Liver (tissue), 9 donors: ENCODE data around the gene TMEM178B. TPM values are rescaled to one million over a fixed set of nuclear protein-coding genes. Genes with fewer than 3 reads are reported as not detected.
"Not testable (repeated sequence)": the region's sequence is repeated elsewhere in the genome, so short reads cannot be mapped to it uniquely, and the experiment has no call there.

Experiments
- DNase-seq: peaks from one replicate; pipeline ENCODE4 v3.0.0-alpha.2; 2017; ENCODE audit warnings: low spot score
- H3K27ac ChIP-seq, 2 donors: one replicate each; pipeline ENCODE4 v1.7.0; 2013; ENCODE audit warnings: inconsistent platforms in 2 of 2, low read length in 2 of 2, control low read depth in 1 of 2, low read depth in 1 of 2, mild to moderate bottlenecking in 1 of 2
- H3K27me3 ChIP-seq, 4 donors: one replicate each; pipeline versions ENCODE4 v1.6.1 to v1.7.0; 2013; ENCODE audit warnings: low read length in 3 of 4, inconsistent platforms in 1 of 4, mild to moderate bottlenecking in 1 of 4, moderate library complexity in 1 of 4; ENCODE audit not compliant: control insufficient read depth in 4 of 4, insufficient read depth in 4 of 4
- H3K36me3 ChIP-seq, 4 donors: one replicate each; pipeline versions ENCODE4 v1.6.1 to v1.7.0; 2013; ENCODE audit warnings: low read length in 3 of 4, mild to moderate bottlenecking in 3 of 4, low read depth in 1 of 4, moderate library complexity in 1 of 4; ENCODE audit not compliant: control insufficient read depth in 4 of 4, insufficient read depth in 3 of 4
- H3K4me1 ChIP-seq, 4 donors: one replicate each; pipeline versions ENCODE4 v1.6.1 to v1.7.0; 2013; ENCODE audit warnings: low read length in 3 of 4, mild to moderate bottlenecking in 3 of 4, moderate library complexity in 1 of 4; ENCODE audit not compliant: control insufficient read depth in 4 of 4, insufficient read depth in 4 of 4
- H3K4me3 ChIP-seq, 3 donors: one replicate each; pipeline versions ENCODE4 v1.6.1 to v1.7.0; 2013; ENCODE audit warnings: low read length in 3 of 3, control low read depth in 1 of 3, low read depth in 1 of 3, mild to moderate bottlenecking in 1 of 3
- H3K9ac ChIP-seq, 2 donors: one replicate each; pipeline ENCODE4 v1.7.0; 2013; ENCODE audit warnings: low read length in 2 of 2, mild to moderate bottlenecking in 2 of 2, moderate library complexity in 2 of 2, control low read depth in 1 of 2, low read depth in 1 of 2
- H3K9me3 ChIP-seq, 4 donors: one replicate each; pipeline versions ENCODE4 v1.6.1 to v1.7.0; 2013; ENCODE audit warnings: low read length in 3 of 4; ENCODE audit not compliant: control insufficient read depth in 4 of 4
- EGR1 ChIP-seq, 2 donors: IDR thresholded peaks; 2 replicates each; pipeline ENCODE4 v1.6.1; 2016 to 2018; ENCODE audit warnings: antibody characterized with exemption in 2 of 2, low read depth in 2 of 2
- FOXA1 ChIP-seq: IDR thresholded peaks from 2 replicates; pipeline ENCODE4 v1.6.1; 2016; ENCODE audit warnings: antibody characterized with exemption
- FOXA2 ChIP-seq: IDR thresholded peaks from 2 replicates; pipeline ENCODE4 v1.6.1; 2016; ENCODE audit warnings: antibody characterized with exemption
- GABPA ChIP-seq, 2 donors: IDR thresholded peaks in 1 of 2; conservative IDR thresholded peaks in 1 of 2; 2 replicates each; pipeline ENCODE4 v1.6.1; 2016; ENCODE audit warnings: antibody characterized with exemption in 2 of 2, mild to moderate bottlenecking in 1 of 2, moderate library complexity in 1 of 2
- HNF4A ChIP-seq, 2 donors: conservative IDR thresholded peaks; 2 replicates each; pipeline ENCODE4 v1.6.1; 2016; ENCODE audit warnings: antibody characterized with exemption in 2 of 2, mild to moderate bottlenecking in 2 of 2
- HNF4G ChIP-seq: IDR thresholded peaks from 2 replicates; pipeline ENCODE4 v1.6.1; 2016; ENCODE audit warnings: antibody characterized with exemption
- JUND ChIP-seq, 2 donors: IDR thresholded peaks; 2 replicates each; pipeline ENCODE4 v1.6.1; 2016; ENCODE audit warnings: antibody characterized with exemption in 2 of 2
- RAD21 ChIP-seq, 2 donors: IDR thresholded peaks; 2 replicates each; pipeline ENCODE4 v1.6.1; 2016; ENCODE audit warnings: antibody characterized with exemption in 2 of 2, mild to moderate bottlenecking in 2 of 2
- REST ChIP-seq: IDR thresholded peaks from 2 replicates; pipeline ENCODE4 v1.6.1; 2016; ENCODE audit warnings: antibody characterized with exemption, mild to moderate bottlenecking
- SP1 ChIP-seq: IDR thresholded peaks from 2 replicates; pipeline ENCODE4 v1.6.1; 2018; ENCODE audit warnings: antibody characterized with exemption, mild to moderate bottlenecking
- YY1 ChIP-seq: IDR thresholded peaks from 2 replicates; pipeline ENCODE4 v1.6.1; 2016; ENCODE audit warnings: antibody characterized with exemption, mild to moderate bottlenecking
- WGBS: extraction: QIAGEN DNeasy Blood & Tissue Kit; methylation state at CpG from one replicate; pipeline ENCODE4 v1.1.7; 2013; 5-methylcytosine and 5-hydroxymethylcytosine counted together
- polyA plus RNA-seq, 2 donors: library from polyadenylated mRNA; stranded (reverse) in 1 of 2; unstranded in 1 of 2; fragments of 200-250 nt in 1 of 2; fragments of >200 nt in 1 of 2; fragmentation: Nextera tagmentation in 1 of 2; extraction: Ambion mirVana in 1 of 2; gene quantifications; one replicate each; pipeline versions ENCODE4 v1.2.1 to v1.2.3, GENCODE V29; 2013 to 2015
- total RNA-seq, 2 donors: library from RNA; depleted of rRNA; stranded (reverse); fragments of >200 nt; gene quantifications; one replicate each; pipeline ENCODE4 v1.2.3, GENCODE V29; 2014
- TF ChIP-seq, protein P1 (sequence below): IDR thresholded peaks from 2 replicates; pipeline ENCODE4 v1.6.1; 2016; ENCODE audit warnings: antibody characterized with exemption
- donor health status: healthy.
- donor health status: healthy.
- donor health status: healthy.
- donor health status: healthy.
- donor health status: healthy.

The TMEM178B gene
- total and polyA plus RNA-seq, 4 donors, result under 0.01 to 0.02 (median under 0.01) TPM; not detected in 1

DNA sequence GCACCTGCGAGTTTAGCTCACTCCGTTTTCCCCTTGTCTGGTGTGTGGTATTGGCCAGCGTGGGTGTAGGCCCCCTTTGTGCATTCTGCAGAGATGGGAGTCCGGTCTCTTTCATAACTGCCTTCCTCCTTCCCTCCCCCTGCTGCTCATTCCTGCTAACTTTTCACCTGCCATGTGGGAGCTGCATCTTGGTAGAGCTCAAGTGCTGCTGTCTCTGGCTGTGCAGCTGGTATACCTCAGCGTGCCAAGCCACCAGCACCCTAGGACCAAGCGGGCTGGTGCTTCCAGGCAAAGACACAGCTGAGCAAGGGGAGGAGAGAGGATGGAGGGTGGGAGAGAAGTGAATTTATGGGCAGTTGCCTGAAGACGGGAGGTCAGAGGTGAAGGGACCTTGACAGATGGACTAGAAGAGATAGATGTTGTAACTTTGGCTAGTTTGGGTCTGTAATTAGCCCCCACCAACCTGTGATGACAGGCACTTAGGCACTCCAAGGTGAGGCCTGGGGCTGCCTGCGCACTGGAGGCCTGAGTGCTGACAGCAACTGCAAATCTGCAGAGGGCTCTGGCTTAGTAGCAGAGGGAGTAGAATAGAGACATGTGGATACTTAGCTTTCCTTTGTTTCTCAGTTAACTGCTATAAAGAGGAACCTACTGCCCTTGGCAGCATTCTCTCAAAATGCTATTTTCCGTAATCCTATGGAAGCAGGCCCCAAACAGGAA lies 328.6 kb downstream of the TMEM178B start:
- Histone ChIP-seq H3K9me3 (no peaks in the 10 kb centered on the region), H3K4me1 (no peaks in the 10 kb centered on the region), H3K4me3 (no peak overlapping the region), H3K36me3 (no peaks in the 10 kb centered on the region), H3K9ac (no peak overlapping the region), H3K27me3 (peaks cover 0 to 2% (median 0%) of the 10 kb centered on the region in 4 donors), H3K27ac (no peak overlapping the region)
- WGBS, result 88% methylated on average over 9 of the region's 9 CpGs
- TF ChIP-seq FOXA2, result no peak
- TF ChIP-seq SP1, result no peak
- TF ChIP-seq YY1, result no peak
- no peak for TF ChIP-seq FOXA1
- TF ChIP-seq HNF4G, result no peak
- no peak for TF ChIP-seq REST
- no peak for TF ChIP-seq HNF4A (conservative IDR thresholded peaks at IDR 0.05)
- no peak for TF ChIP-seq EGR1 (IDR thresholded peaks at IDR 0.05; ENCODE audit: low read depth in 2 of 2)
- TF ChIP-seq, protein P1, sequence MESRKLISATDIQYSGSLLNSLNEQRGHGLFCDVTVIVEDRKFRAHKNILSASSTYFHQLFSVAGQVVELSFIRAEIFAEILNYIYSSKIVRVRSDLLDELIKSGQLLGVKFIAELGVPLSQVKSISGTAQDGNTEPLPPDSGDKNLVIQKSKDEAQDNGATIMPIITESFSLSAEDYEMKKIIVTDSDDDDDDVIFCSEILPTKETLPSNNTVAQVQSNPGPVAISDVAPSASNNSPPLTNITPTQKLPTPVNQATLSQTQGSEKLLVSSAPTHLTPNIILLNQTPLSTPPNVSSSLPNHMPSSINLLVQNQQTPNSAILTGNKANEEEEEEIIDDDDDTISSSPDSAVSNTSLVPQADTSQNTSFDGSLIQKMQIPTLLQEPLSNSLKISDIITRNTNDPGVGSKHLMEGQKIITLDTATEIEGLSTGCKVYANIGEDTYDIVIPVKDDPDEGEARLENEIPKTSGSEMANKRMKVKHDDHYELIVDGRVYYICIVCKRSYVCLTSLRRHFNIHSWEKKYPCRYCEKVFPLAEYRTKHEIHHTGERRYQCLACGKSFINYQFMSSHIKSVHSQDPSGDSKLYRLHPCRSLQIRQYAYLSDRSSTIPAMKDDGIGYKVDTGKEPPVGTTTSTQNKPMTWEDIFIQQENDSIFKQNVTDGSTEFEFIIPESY, result no peak
- no peak for TF ChIP-seq RAD21 (IDR thresholded peaks at IDR 0.05)
- no peak for TF ChIP-seq JUND (IDR thresholded peaks at IDR 0.05)
- TF ChIP-seq GABPA (IDR thresholded peaks at IDR 0.05 in 1 of 2, conservative IDR thresholded peaks at IDR 0.05 in 1 of 2), result no peak
- no peak for DNase-seq

DNA sequence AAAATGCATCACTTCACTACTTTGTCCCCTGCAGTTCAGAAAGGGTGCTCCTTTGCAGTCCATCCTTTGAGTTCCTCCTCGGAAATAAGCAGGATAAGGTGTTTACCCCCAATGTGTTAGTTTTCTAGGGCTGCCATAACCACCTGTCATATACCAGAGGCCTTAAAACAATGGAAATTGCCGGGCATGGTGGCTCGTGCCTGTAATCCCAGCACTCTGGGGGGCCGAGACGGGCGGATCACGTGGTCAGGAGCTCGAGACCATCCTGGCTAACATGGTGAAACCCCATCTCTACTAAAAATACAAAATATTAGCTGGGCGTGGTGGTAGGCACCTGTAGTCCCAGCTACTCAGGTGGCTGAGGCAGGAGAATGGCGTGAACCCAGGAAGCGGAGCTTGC lies 330.0 kb downstream of the TMEM178B start:
- 90% methylated on average over 11 of the region's 11 CpGs for WGBS

GRCh38 chr7:141406347-141406746 lies 332.5 kb downstream of the TMEM178B start:
- Histone ChIP-seq H3K27me3 (no peaks in the 10 kb centered on the region), H3K4me1 (no peaks in the 10 kb centered on the region), H3K9ac (no peak overlapping the region), H3K27ac (no peak overlapping the region), H3K4me3 (no peak overlapping the region), H3K36me3 (no peaks in the 10 kb centered on the region), H3K9me3 (no peaks in the 10 kb centered on the region)
- TF ChIP-seq RAD21 (IDR thresholded peaks at IDR 0.05) (no peak), EGR1 (IDR thresholded peaks at IDR 0.05; ENCODE audit: low read depth in 2 of 2) (no peak)
- DNase-seq, result no peak

More for the DNA sequence above, 330.0 kb downstream of the TMEM178B start:
- not testable (repeated sequence) for H3K36me3 ChIP-seq, H3K4me1 ChIP-seq, H3K9ac ChIP-seq, DNase-seq, H3K9me3 ChIP-seq, H3K27ac ChIP-seq, H3K27me3 ChIP-seq, H3K4me3 ChIP-seq
